Fibroblast of skin of right biceps (primary cell): ENCODE data around the gene CATSPER3.

ENCODE experiments used
- DNase-seq: peaks from one replicate; pipeline ENCODE4 v3.0.0-alpha.2; 2013

CATSPER3 gene

DNA sequence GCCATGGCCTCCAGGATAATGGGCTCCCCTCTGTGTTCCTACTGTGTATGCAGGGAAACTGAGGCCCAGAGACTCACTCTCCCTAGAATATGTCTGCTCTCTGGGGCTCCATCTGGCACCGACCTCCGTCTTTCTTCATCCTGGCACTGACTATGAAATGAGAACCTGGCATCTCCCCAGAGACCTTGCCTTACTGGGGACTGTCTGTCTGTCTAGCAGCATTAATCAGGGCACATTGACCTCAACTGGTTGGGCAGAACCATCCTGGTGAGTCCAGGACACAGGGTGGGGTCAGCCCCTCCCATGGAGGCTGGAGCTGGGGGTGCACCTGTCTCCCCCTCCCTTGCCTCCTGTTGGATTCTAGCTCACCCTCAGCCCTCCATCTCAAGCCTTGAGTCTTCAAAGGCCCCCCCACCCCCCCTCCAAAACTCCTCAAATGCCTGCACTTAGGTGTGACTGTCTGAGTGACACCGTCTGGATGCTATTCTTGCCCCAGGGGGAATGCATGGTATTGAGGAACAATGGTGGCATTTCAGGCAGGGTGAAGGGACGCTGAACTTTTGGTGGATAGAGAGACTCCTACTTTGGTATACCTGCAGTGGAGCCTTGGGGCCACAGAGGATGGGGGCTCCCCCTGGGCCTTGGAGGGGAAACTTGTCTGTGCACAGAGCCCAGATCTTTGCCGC, 79.1 kb downstream of the CATSPER3 start:
- no peak for DNase-seq

DNA sequence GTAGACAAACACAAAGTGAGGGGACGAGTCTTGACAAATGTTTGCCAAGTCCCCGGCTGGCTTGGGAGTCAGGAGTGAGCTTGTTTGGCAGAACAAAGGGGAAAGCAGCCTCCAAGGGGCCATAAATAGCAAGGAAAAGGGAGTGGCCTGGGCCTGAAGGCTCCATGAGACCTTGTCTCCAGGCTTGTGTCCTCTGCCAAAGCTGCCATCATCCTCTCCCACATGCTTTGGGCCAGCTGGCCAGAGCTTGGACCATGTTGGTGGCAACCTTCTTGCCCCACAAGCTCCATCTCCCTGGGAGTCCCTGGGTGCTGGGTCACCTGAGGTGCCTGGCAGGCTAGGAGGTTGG, 79.6 kb downstream of the CATSPER3 start:
- DNase-seq: no peak

DNA sequence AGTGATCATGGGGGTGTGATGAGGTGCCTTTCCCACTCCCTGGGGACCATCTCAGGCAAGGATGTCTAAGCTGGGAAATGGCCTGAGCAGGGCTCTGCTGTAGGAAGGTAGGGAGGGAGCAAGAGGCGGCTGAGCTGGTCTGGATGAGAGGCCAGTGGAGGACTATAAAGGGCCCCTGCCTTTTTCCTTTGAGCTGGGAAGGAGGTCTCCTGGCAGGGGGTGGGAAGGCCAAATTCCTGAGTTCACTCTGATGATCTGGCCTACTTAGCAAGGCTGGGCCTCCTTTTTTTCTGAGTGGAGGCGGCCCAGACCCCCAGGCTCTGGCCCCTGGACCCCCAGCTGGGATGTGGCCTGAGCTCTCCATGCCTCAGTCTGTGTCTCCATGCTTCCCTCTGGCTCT, 80.6 kb downstream of the CATSPER3 start:
- DNase-seq: no peak

DNA sequence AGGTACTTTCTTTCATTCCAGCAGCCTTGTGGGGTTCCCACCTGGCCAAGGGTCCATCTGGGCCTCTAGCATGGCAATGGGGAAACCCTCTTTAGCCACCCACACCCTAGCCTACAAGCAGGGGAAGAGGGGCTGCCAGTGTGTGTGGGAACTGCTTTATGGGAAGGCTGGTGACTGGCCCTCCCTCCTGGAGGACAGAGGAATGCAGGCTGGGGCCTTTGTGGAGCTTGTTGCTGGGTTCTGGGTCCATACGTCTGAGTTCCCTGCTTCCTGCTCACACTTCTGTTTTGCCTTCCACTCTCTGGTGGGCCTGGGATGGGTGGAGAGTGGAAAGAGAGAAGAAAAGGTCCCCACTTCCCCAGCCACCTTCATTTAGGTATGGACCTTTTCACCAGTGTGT, 81.2 kb downstream of the CATSPER3 start:
- no peak for DNase-seq

DNA sequence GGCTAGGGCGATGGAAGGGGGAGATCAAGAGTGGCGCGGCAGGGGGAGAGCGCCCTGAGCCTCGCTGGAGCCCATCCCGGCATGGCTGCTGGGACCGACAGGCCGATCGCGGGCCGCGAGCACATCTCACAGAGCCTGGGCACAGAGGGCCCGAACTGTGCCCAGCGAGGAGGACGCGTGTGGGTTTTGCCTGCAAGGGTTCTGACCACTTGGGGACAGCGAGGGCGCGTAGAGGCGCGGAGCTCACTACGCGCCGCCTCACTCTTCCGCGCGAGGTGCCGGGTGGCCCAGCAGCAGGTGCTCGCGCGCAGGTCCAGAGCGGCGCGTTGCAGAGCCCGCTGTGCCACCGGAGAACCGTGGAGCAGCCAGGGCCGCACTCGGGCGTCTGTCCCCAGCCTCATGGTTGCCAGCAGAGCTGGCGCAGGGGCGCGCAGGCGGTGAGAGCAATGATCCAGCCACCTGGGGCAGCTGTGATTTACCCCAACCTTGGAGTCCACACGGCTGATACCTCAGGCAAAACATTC, 82.6 kb downstream of the CATSPER3 start:
- no peak for DNase-seq

DNA sequence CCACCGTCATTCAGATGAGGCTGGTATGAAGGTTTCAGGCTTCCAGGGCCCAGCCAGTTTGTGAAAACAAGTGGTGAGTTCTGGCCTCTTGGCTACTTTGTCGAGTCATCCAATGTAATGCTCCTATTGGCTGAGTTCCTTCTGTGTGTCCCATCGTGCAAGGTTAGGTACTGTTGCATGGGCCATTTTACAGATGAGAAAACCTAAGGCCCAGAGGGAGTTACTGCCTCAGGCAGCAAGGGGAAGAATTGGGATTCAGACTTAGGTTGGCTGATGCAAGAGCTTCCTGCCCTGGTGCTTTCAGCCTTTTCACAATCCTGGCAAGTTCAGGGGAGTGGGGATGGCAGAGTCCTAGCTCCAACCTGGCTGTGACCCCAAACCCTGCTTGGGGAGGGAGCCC, 83.7 kb downstream of the CATSPER3 start:
- DNase-seq: no peak

DNA sequence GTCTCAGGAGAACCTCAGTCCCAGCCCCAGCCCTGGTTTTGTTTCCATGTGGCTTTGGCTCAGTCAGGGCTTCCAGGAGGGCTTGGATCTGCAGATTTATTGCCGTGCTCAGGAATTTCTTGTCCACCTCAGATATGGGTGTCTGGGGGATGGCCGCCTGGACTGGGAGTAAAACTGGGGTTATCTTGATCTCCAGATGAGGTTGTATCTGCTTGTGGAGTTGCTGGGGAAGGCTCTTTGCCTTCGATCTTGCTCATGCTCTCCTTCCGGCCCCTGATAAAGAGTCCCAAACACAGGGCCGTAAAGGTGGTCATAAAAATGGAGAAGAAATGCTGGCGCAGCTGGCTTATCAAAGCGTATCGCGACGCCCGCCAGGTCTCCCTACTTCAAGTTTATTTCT, 84.2 kb downstream of the CATSPER3 start:
- DNase-seq: no peak

DNA sequence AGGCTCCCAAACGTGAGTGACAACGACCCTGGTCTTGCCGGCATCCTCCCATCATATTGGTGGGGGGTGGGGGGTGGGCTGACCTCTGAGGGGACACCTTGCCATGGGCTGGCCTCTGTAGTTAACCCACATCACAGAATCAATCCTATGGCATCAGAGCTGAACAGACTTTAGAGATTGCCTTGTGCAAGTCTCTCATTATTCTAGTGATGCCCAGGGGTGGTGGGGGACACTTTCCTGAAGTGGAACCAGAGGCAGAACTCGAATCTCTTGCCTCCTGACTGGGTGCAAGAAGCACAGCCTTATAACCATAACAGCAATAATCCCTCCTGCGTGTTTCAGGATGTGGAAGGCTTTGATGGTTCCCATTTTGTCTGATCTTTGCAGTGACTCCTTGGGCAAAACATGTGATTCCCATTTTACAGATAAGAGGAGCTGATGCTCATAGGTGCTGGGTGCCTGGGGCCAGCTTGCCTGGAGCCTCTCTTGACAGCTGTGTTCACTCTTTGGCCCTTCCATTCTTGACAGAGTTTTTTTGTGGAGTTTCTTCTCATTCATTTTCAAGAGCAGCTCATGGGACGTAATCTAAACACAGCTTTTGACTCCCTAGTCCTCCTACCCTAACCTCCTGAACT, 84.9 kb downstream of the CATSPER3 start:
- DNase-seq: no peak

DNA sequence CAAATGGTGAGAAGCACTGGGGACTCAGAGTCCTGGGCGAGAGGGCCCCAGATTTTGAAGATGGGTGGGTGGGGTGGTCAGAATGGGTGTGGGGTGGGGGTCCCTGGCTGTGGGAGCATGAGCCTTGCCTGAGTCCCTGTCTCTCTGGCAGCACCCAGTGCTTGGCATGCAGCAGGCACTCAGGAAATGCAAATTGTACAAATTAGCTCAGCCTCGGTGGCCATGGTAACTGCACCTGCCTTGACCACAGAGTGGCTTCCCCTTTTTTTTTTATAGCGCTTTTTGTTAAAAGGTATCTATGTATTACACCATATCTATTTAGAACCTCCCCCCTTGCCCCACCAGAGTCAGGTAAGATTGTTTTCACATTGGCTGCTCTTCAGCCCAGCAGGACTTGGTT, 85.6 kb downstream of the CATSPER3 start:
- DNase-seq: no peak

DNA sequence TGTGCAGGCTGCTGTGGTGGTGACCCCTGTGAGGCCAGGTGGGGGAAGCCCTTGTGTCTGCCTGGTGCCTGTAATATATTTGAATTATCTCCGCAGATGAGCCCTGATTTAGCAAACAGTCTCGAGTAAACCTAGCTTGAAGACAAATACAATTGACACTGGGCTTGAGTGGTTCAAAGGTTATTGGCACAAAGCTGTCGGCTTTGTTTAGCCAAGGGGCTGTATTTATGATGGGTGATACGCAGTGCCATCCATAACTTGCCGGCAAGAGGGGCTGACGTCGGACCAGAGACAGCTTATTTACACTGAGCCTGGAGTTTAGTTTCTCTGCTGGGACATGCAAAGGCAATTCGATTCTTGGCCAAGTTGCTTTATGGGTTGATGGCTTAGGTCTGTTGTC, 86.3 kb downstream of the CATSPER3 start:
- DNase-seq: no peak

DNA sequence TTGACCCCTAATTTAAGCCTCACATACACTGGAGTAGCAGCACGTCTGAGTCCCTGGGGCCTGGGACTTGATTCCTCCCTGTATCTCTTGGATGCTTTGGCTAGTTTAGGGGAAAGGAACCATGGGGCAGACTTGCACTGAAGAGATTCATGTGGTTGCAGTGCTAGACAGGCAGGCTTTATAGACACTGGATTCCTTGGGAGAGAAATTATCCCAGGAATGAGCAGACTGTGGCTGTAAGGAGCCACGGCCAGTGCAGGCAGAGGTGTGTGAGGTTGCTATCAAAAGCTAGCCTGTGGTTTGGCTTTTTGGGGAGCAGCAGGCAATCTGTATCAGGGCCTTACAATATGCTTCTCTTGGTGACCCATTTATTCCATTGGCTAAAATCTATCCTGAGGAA, 86.8 kb downstream of the CATSPER3 start:
- DNase-seq: no peak

DNA sequence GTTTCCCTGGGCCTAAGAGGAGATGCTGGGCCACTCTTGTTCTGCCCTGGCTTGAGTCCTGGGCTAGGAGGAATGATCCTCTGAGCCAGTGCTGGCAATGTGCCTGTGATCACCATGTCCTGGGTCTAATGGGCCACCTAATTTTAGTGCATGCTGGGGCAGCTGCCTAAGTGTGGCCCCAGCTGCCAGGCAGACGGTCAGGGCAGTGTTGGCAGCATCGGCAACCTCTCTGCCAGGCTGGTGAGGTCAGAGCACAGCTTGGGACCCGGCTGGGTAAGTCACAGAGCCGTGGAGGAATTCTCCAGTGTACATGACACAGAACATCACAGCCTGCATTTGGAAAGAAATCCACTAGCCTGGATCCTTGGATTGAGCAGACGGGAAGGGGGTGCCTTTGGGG, 87.7 kb downstream of the CATSPER3 start:
- no peak for DNase-seq

DNA sequence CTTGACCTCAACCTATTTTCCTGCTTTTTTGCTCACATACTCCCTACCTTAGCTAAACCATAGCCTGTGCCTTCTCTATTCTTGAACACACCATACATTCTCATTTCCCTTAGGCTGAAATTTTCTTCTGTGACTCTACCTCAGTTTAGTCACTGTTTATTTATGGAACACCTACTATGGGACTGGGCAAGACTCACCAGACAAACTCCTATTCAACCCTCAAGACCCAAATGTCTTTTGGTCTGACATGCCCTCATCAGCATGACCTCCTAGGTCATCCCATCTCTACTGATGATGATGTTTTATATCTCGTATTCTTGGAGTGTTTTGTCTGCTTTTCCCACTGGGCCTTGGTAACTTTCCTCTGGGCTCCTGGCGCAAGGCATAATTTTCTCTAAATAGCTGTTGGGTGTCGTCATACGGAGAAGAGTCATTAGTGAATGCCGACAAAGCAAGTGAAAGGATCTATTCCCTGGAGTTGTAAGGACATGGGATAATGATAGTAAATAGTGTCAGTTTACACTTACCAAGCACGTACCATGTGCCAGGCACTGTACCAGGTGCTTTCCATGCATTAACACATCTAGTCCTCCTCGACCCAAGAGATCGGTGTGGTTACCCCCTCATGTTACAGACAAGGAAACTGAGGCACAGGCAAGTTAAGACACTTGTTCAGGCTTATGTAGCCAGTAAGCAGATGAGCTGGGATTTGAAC, 88.8 kb downstream of the CATSPER3 start:
- DNase-seq: no peak

DNA sequence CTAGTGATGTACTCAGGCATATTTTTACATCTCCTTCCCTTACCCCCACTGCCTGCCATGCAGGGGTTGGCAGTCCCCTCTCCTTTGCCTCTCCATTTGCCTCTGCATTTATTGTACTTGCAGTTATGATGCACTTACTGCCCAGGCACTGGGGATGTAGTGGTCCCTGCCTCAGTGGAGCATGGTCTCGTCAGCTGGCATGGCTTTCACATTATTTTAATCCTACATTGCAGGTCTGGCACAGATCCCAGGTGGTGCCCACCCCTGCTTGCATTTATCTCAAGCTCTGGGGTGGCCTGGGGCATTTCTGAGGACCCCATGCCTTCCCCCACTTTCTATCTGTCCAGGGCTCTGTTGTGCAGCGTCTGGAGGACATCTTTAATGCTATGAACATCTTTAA, 89.5 kb downstream of the CATSPER3 start:
- DNase-seq: no peak

DNA sequence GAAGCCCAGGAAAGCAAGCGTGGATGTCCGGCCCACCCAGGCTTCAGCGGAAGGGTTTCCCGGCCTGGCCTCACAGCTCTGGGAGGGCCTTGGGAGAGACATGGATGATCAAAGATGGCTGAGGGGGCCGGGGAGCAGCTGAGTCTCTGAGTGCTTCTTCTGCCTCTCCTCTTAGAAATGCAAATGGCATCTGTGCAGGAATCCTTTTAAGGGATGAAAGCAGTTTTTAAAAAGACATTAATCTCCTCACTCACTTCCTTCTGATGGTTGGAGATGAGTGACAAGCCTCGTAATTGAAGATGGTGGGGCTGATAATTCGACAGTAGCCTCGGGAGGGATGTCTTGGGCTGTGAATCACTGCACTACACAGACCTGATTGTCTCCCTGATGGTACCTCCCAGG, 90.6 kb downstream of the CATSPER3 start:
- DNase-seq: peak; percentile 59

DNA sequence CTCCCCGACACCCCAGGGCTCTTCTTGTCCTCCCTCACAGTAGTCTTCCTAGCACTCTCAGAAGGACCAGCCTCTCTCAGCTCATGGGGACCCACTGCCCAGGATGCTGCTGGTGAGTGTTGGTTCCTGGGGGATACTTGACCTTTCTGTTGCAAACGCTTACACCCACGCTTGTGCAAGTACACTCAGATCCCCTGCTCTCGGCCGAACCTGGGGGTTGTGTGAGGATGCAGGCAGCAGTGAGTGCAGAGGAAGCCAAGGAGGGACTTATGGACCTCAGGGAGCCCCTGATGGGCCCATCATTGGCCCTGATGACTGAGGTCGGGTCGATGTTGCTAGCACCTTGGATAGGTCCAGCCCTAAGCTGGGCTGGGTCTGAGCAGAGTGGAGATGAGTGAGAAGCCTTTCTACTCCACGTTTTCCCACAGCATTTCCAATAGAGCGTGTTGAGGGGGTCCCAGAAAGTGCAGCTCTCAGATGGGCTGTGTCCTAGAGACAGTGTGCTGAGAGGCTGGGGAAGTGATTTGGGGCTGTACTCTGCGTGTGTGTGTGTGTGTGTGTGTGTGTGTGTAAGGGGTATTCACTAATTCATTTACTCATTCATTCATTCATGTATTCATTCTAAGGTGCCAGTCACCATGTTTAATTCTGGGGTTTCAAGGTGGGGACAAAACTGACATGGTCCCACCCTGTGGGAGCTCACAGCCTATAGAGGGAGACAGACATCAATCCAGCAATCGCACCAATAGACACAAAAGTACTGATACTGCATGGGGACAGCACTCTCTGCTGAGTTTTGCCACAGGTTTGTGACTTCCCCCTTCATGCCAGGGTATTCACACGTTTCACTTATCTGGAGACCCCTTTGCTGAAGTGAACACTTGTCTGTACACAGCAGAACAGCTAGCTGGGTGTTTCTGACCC, 91.6 kb downstream of the CATSPER3 start:
- no peak for DNase-seq

DNA sequence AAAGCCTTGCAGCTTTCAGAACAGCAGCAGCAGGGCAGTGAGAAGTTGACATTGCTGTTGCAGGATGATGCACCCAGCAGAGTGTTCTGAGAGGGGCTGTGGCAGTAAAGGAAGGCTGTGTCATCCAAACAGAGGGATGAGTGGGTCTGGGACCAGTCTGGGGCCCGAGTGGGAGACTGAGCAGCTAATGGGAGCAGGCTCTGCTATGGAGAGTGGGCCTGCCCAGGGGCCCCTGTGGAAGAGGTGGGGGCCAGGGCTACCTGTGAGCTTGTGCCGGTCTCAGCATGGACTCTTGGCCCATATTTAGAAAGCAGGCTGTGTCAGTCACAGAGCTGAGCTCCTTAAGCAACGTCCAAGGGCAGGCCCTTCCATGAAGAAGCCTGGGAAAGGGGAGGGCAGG, 92.3 kb downstream of the CATSPER3 start:
- no peak for DNase-seq

DNA sequence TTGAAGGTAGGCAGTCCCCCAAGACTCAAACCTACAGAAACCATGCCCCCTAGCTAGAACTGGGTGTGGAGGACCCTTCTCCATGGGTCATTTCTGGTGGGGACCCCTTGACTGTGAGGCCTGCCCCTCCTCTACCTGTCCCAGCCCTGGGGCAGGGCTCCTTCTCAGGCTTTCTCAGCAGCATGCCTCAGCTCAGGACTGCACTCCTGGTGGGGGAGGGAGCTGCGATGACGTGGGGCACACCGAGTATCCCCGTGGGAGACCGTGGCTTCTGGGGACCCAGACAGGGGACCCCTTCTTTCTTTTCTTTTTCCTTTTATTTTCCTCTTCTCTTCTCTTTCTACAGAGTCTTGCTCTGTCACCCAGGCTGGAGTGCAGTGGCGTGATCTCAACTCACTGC, 93.3 kb downstream of the CATSPER3 start:
- DNase-seq: no peak
